Measurements from ENCODE around the gene ASB1. TPM values are rescaled to one million over a fixed set of nuclear protein-coding genes. Genes with fewer than 3 reads are reported as not detected.
A peak's percentile ranks its signal among the peaks of the same experiment; 100 is the strongest.

The ASB1 gene
- total RNA-seq, 1 experiment from 2014 or later = 46.0 TPM

- no peak overlapping the region for H3K18ac ChIP-seq (ENCODE audit: insufficient read length, low read depth, low read length)
- WGBS (ENCODE audit: extremely low coverage, insufficient read length, low lambda C conversion rate) = no CpG with 5 or more reads among the region's 8 CpGs
- Mint-ChIP-seq H3K27ac (no peak overlapping the region), H3K27me3 (ENCODE audit: low read depth) (no peaks in the 10 kb centered on the region; the same call in 1 of the 2 replicates), H3K36me3 (ENCODE audit: insufficient read depth in 1 of 3, low read depth in 3 of 3) (peaks cover 24 to 37% (median 24%) of the 10 kb centered on the region in 3 experiments), H3K4me3 (peak overlapping the region; percentile 38 to 90; a peak in 3 of 5 replicates), H3K9me3 (peaks cover 0 to 8% of the 10 kb centered on the region in 2 experiments; a peak in 2 of 5 replicates), H3K4me1 (peaks cover 17 to 19% of the 10 kb centered on the region in 2 experiments)
- no peak overlapping the region for H2BK20ac ChIP-seq (ENCODE audit: low read depth, low read length, poor library complexity, severe bottlenecking)
- no peak overlapping the region for H3K56ac ChIP-seq (ENCODE audit: insufficient read length, low read depth, low read length)
- peaks cover 7% of the 10 kb centered on the region for H3K23me2 ChIP-seq (ENCODE audit: insufficient read length, low read depth, low read length, poor library complexity, severe bottlenecking)
- no peaks in the 10 kb centered on the region for H3K9me3 ChIP-seq (ENCODE audit: control insufficient read depth, low read depth, low read length)
- H2BK120ac ChIP-seq (ENCODE audit: low read depth, low read length, poor library complexity, severe bottlenecking) = no peak overlapping the region
- H3K79me1 ChIP-seq (ENCODE audit: insufficient read depth, low read depth, low read length, poor library complexity, severe bottlenecking) = peaks cover 7% of the 10 kb centered on the region
- H2BK12ac ChIP-seq (ENCODE audit: insufficient read length, low read depth, low read length) = no peak overlapping the region
- no peak overlapping the region for H3T11ph ChIP-seq (ENCODE audit: low read length)
- no peak overlapping the region for H3K9ac ChIP-seq (ENCODE audit: extremely low read depth, insufficient read length, low read length)
- no peaks in the 10 kb centered on the region for H4K20me1 ChIP-seq (ENCODE audit: control insufficient read depth, insufficient read depth, insufficient read length)
- H3K4ac ChIP-seq (ENCODE audit: low read depth, low read length) = no peak overlapping the region
- H4K8ac ChIP-seq (replicated peaks; ENCODE audit: insufficient read length, low read depth, low read length) = no peak overlapping the region
- no peak overlapping the region for H3K4me2 ChIP-seq (ENCODE audit: insufficient read depth, insufficient read length, low read length)
- no peaks in the 10 kb centered on the region for H3K27me3 ChIP-seq (ENCODE audit: insufficient read depth, low read length)
- H3K27ac ChIP-seq (ENCODE audit: insufficient read length, low read depth, low read length) = no peak overlapping the region
- H2AK5ac ChIP-seq (ENCODE audit: insufficient read length, low read length) = no peak overlapping the region
- H3K14ac ChIP-seq (ENCODE audit: insufficient read depth, low read length) = no peak overlapping the region
- no peak overlapping the region for H3K23ac ChIP-seq (ENCODE audit: insufficient read length, low read depth, low read length)
- no peaks in the 10 kb centered on the region for H3K4me1 ChIP-seq (ENCODE audit: insufficient read depth, low read length)
- no peak overlapping the region for H2BK15ac ChIP-seq (ENCODE audit: low read depth, low read length)
- no peak overlapping the region for H4K5ac ChIP-seq (ENCODE audit: insufficient read length, low read depth, low read length)
- H4K91ac ChIP-seq (ENCODE audit: insufficient read length, low read depth, low read length) = no peak overlapping the region
- TF ChIP-seq CTCF (conservative IDR thresholded peaks at IDR 0.05) = no peak
- no peak for DNase-seq
- no peak overlapping the region for H2BK5ac ChIP-seq (ENCODE audit: insufficient read length, low read length)
- H2AFZ ChIP-seq (ENCODE audit: low read length) = no peak overlapping the region
- peaks cover 33% of the 10 kb centered on the region; the same call in 1 of the 2 replicates for H3K79me2 ChIP-seq (ENCODE audit: insufficient read depth, low read length)
Measured at GRCh38 chr2:238428866-238429265, 2.1 kb downstream of the ASB1 start.
